Liver (tissue), 3 donors: ENCODE measurements around the gene MED22.

Experiments
- HNF4A ChIP-seq, 2 donors: conservative IDR thresholded peaks; 2 replicates each; pipeline ENCODE4 v1.6.1; 2016; ENCODE audit warnings: antibody characterized with exemption in 2 of 2, mild to moderate bottlenecking in 2 of 2
- JUND ChIP-seq, 2 donors: IDR thresholded peaks; 2 replicates each; pipeline ENCODE4 v1.6.1; 2016; ENCODE audit warnings: antibody characterized with exemption in 2 of 2
- TF ChIP-seq, protein P1 (sequence below): fragments of 150-350 bp; IDR thresholded peaks from 2 replicates; pipeline ENCODE4 v1.5.1; 2017; ENCODE audit warnings: improper control_type of control experiment, low read depth, low read length; ENCODE audit not compliant: missing input control
- TF ChIP-seq, protein P2 (sequence below): IDR thresholded peaks from 2 replicates; pipeline ENCODE4 v1.6.1; 2016; ENCODE audit warnings: antibody characterized with exemption, mild to moderate bottlenecking
- TF ChIP-seq, protein P3 (sequence below): IDR thresholded peaks from 2 replicates; pipeline ENCODE4 v1.6.1; 2016; ENCODE audit warnings: antibody characterized with exemption
- donor health status: healthy.
- donor health status: healthy.

DNA sequence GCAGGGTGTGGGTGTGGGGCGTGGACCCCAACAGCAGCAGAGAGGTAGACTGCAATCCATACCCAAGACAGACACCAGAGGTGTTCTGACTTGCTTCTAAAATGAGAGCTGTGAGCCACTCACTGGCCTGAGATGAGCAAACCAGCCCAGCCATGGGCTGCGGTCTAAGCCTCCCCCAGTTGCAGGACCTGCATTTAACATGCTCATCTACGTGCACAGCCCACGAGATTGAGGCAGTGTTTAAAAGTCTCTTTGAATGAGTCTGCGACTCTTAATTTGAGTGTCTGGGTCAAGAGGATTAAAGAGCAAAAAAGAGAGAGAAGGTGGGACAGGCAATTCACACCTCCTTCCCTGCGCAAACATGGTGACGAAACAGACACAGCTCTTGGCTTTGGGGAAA lies 22.0 kb upstream of the MED22 start:
- TF ChIP-seq, protein P1, sequence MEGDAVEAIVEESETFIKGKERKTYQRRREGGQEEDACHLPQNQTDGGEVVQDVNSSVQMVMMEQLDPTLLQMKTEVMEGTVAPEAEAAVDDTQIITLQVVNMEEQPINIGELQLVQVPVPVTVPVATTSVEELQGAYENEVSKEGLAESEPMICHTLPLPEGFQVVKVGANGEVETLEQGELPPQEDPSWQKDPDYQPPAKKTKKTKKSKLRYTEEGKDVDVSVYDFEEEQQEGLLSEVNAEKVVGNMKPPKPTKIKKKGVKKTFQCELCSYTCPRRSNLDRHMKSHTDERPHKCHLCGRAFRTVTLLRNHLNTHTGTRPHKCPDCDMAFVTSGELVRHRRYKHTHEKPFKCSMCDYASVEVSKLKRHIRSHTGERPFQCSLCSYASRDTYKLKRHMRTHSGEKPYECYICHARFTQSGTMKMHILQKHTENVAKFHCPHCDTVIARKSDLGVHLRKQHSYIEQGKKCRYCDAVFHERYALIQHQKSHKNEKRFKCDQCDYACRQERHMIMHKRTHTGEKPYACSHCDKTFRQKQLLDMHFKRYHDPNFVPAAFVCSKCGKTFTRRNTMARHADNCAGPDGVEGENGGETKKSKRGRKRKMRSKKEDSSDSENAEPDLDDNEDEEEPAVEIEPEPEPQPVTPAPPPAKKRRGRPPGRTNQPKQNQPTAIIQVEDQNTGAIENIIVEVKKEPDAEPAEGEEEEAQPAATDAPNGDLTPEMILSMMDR, result no peak
- TF ChIP-seq HNF4A (conservative IDR thresholded peaks at IDR 0.05) (no peak), JUND (IDR thresholded peaks at IDR 0.05) (no peak)
- TF ChIP-seq, protein P2, sequence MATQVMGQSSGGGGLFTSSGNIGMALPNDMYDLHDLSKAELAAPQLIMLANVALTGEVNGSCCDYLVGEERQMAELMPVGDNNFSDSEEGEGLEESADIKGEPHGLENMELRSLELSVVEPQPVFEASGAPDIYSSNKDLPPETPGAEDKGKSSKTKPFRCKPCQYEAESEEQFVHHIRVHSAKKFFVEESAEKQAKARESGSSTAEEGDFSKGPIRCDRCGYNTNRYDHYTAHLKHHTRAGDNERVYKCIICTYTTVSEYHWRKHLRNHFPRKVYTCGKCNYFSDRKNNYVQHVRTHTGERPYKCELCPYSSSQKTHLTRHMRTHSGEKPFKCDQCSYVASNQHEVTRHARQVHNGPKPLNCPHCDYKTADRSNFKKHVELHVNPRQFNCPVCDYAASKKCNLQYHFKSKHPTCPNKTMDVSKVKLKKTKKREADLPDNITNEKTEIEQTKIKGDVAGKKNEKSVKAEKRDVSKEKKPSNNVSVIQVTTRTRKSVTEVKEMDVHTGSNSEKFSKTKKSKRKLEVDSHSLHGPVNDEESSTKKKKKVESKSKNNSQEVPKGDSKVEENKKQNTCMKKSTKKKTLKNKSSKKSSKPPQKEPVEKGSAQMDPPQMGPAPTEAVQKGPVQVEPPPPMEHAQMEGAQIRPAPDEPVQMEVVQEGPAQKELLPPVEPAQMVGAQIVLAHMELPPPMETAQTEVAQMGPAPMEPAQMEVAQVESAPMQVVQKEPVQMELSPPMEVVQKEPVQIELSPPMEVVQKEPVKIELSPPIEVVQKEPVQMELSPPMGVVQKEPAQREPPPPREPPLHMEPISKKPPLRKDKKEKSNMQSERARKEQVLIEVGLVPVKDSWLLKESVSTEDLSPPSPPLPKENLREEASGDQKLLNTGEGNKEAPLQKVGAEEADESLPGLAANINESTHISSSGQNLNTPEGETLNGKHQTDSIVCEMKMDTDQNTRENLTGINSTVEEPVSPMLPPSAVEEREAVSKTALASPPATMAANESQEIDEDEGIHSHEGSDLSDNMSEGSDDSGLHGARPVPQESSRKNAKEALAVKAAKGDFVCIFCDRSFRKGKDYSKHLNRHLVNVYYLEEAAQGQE, result no peak
- TF ChIP-seq, protein P3, sequence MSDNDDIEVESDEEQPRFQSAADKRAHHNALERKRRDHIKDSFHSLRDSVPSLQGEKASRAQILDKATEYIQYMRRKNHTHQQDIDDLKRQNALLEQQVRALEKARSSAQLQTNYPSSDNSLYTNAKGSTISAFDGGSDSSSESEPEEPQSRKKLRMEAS, result no peak
